GM19467 (cell line): ENCODE data around the gene CRACDL.

Experiments used
- ATAC-seq: cut with Tn5 transposase; IDR thresholded peaks from one replicate; pipeline ENCODE4 v1.9.1; 2021; ENCODE audit warnings: mild to moderate bottlenecking, moderate library complexity; ENCODE audit not compliant: unreplicated experiment

The CRACDL gene

GRCh38 chr2:98866033-98866432 lies 70.0 kb downstream of the CRACDL start:
- ATAC-seq, result no peak

- no peak for ATAC-seq
Measured at GRCh38 chr2:98861601-98862000, 74.4 kb downstream of the CRACDL start.

- ATAC-seq, result no peak
Measured at GRCh38 chr2:98859323-98859722, 76.7 kb downstream of the CRACDL start.

- ATAC-seq, result no peak
Measured at GRCh38 chr2:98857001-98857400, 79.0 kb downstream of the CRACDL start.

GRCh38 chr2:98854682-98855081 lies 81.3 kb downstream of the CRACDL start:
- ATAC-seq, result no peak

GRCh38 chr2:98852932-98853331 lies 83.1 kb downstream of the CRACDL start:
- no peak for ATAC-seq

- ATAC-seq, result no peak
Measured at GRCh38 chr2:98850074-98850473, 86.0 kb downstream of the CRACDL start.

- no peak for ATAC-seq
Measured at GRCh38 chr2:98849113-98849512, 86.9 kb downstream of the CRACDL start.

GRCh38 chr2:98847853-98848252 lies 88.2 kb downstream of the CRACDL start:
- ATAC-seq, result no peak

- no peak for ATAC-seq
Measured at GRCh38 chr2:98846041-98846440, 90.0 kb downstream of the CRACDL start.

GRCh38 chr2:98842136-98842535 lies 93.9 kb downstream of the CRACDL start:
- no peak for ATAC-seq

GRCh38 chr2:98839292-98839691 lies 96.7 kb downstream of the CRACDL start:
- no peak for ATAC-seq

GRCh38 chr2:98835831-98836385 lies 100.1 kb downstream of the CRACDL start:
- ATAC-seq, result no peak

- no peak for ATAC-seq
Measured at GRCh38 chr2:98833917-98834263, 102.1 kb downstream of the CRACDL start.

GRCh38 chr2:98833172-98833916 lies 102.7 kb downstream of the CRACDL start:
- ATAC-seq, result no peak

GRCh38 chr2:98832172-98832571 lies 103.9 kb downstream of the CRACDL start:
- no peak for ATAC-seq

- ATAC-seq, result no peak
Measured at GRCh38 chr2:98830571-98831145, 105.4 kb downstream of the CRACDL start.

GRCh38 chr2:98829581-98830270 lies 106.3 kb downstream of the CRACDL start:
- ATAC-seq, result no peak

- ATAC-seq, result no peak
Measured at GRCh38 chr2:98828793-98829371, 107.1 kb downstream of the CRACDL start.

- ATAC-seq, result no peak
Measured at GRCh38 chr2:98828369-98828744, 107.7 kb downstream of the CRACDL start.

GRCh38 chr2:98827625-98828368 lies 108.2 kb downstream of the CRACDL start:
- no peak for ATAC-seq
